Ramos (cell line): ENCODE data around the gene RPL21.
"Not testable (repeated sequence)": the region's sequence is repeated elsewhere in the genome, so short reads cannot be mapped to it uniquely, and the experiment has no call there.

Experiments used
- in situ Hi-C: fragments of 300-500 bp; cut with MboI; formaldehyde crosslinking; loops from one replicate; pipeline ENCODE4 v1.14.3; 2022; ENCODE audit warnings: low sequenced_read_pairs; ENCODE audit not compliant: unreplicated experiment

RPL21 gene

GRCh38 chr13:27251166-27252091, at the start of gene RPL21:
Gene RPL21, plus strand, starts transcription at chr13:27251558. Its CDS starts 2,219 bp downstream, at chr13:27253777.
- in situ Hi-C loops, result no loop called here

GRCh38 chr13:27201661-27202060, 49.7 kb upstream of the RPL21 start:
- in situ Hi-C loops, result no loop called here

GRCh38 chr13:27203186-27203585, 48.2 kb upstream of the RPL21 start:
- in situ Hi-C loops, result no loop called here

- in situ Hi-C loops, result no loop called here
These were observed 47.5 kb upstream of the RPL21 start for GRCh38 chr13:27203854-27204253.

- in situ Hi-C loops, result no loop called here
These were observed 42.8 kb upstream of the RPL21 start for GRCh38 chr13:27208514-27208913.

GRCh38 chr13:27211271-27211670, 40.1 kb upstream of the RPL21 start:
- in situ Hi-C loops, result no loop called here

- in situ Hi-C loops, result no loop called here
These were observed 39.5 kb upstream of the RPL21 start for GRCh38 chr13:27211771-27212364.

- in situ Hi-C loops, result not testable (repeated sequence)
These were observed 38.0 kb upstream of the RPL21 start for GRCh38 chr13:27213386-27213785.

- in situ Hi-C loops, result not testable (repeated sequence)
These were observed 33.6 kb upstream of the RPL21 start for GRCh38 chr13:27217791-27218190.

GRCh38 chr13:27218861-27219260, 32.5 kb upstream of the RPL21 start:
- in situ Hi-C loops, result not testable (repeated sequence)

- in situ Hi-C loops, result no loop called here
These were observed 31.7 kb upstream of the RPL21 start for GRCh38 chr13:27219611-27220010.

- in situ Hi-C loops, result not testable (repeated sequence)
These were observed 29.3 kb upstream of the RPL21 start for GRCh38 chr13:27222100-27222499.

- in situ Hi-C loops, result no loop called here
These were observed 24.4 kb upstream of the RPL21 start for GRCh38 chr13:27226991-27227390.

GRCh38 chr13:27228131-27228530, 23.2 kb upstream of the RPL21 start:
- in situ Hi-C loops, result no loop called here

- in situ Hi-C loops, result no loop called here
These were observed 21.7 kb upstream of the RPL21 start for GRCh38 chr13:27229642-27230041.

GRCh38 chr13:27233964-27234363, 17.4 kb upstream of the RPL21 start:
- in situ Hi-C loops, result no loop called here

- in situ Hi-C loops, result no loop called here
These were observed 14.9 kb upstream of the RPL21 start for GRCh38 chr13:27236478-27236877.

GRCh38 chr13:27242702-27243101, 8.7 kb upstream of the RPL21 start:
- in situ Hi-C loops, result no loop called here

- in situ Hi-C loops, result no loop called here
These were observed 5.7 kb upstream of the RPL21 start for GRCh38 chr13:27245610-27246009.

- in situ Hi-C loops, result no loop called here
These were observed 559 bp upstream of the RPL21 start for GRCh38 chr13:27250833-27251165.

GRCh38 chr13:27252467-27252866, 1.1 kb downstream of the RPL21 start:
- in situ Hi-C loops, result no loop called here

GRCh38 chr13:27257233-27257568, 5.8 kb downstream of the RPL21 start:
- in situ Hi-C loops, result no loop called here
